ENCODE measurements around the gene EYS.

Gene EYS

DNA sequence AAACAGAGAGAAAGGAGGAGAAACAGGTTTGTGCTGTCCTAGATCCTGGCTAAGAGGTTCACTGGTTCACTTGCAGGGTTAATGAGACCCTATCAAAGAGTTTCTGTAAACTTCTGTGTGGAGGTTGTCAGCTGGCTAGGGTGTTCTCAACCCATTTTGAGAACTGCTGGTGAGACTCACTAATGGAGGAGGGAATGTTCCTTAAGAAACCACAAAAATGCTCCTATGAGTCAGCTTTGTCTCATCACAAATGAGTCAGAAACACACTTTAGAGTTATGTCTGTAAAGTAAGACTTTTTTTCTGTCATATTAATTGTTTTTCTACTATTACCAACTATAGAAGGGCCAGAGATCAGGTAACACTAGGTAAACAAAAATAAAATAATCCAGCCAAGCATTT is 1187.0 kb downstream of the EYS start:
- H2AFZ ChIP-seq: no peak overlapping the region
- H3K4me1 ChIP-seq: no peaks in the 10 kb centered on the region
- no peaks in the 10 kb centered on the region for H3K27me3 ChIP-seq (ENCODE audit: control insufficient read depth, insufficient read depth, low read length)
- H3K4me3 ChIP-seq (ENCODE audit: low read depth, low read length): no peak overlapping the region
- no peaks in the 10 kb centered on the region for H3K79me2 ChIP-seq
- no peak overlapping the region for H3K4me2 ChIP-seq (ENCODE audit: low read length)
- no peak overlapping the region for H3K27ac ChIP-seq
- TF ChIP-seq, protein P1, sequence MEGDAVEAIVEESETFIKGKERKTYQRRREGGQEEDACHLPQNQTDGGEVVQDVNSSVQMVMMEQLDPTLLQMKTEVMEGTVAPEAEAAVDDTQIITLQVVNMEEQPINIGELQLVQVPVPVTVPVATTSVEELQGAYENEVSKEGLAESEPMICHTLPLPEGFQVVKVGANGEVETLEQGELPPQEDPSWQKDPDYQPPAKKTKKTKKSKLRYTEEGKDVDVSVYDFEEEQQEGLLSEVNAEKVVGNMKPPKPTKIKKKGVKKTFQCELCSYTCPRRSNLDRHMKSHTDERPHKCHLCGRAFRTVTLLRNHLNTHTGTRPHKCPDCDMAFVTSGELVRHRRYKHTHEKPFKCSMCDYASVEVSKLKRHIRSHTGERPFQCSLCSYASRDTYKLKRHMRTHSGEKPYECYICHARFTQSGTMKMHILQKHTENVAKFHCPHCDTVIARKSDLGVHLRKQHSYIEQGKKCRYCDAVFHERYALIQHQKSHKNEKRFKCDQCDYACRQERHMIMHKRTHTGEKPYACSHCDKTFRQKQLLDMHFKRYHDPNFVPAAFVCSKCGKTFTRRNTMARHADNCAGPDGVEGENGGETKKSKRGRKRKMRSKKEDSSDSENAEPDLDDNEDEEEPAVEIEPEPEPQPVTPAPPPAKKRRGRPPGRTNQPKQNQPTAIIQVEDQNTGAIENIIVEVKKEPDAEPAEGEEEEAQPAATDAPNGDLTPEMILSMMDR (IDR thresholded peaks at IDR 0.05): no peak
- no peaks in the 10 kb centered on the region for H3K9me3 ChIP-seq (ENCODE audit: control insufficient read depth, low read length)
- H3K36me3 ChIP-seq (ENCODE audit: control insufficient read depth, insufficient read depth, low read length): no peaks in the 10 kb centered on the region
- no peak overlapping the region for H3K9ac ChIP-seq

DNA sequence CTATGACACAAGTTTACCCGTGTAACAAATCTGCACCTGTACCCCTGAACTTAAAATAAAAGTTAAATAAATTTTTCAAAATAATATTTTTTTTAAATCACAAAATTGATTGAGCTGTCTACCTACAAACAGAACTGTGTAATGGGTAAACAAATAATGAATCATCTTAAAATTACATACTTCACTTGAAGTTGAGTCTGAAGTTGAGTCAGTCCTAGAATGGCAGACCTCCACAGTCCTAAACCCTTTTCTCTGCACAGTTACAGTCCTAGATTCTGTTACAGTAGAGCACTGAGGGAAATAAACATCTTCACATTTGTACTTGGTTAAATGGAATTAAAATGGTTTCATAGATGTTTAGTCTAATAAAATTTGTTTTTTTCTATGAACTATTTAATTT is 1190.6 kb downstream of the EYS start:
- no peaks in the 10 kb centered on the region for H3K9me3 ChIP-seq (ENCODE audit: control insufficient read depth, low read length)
- H3K4me2 ChIP-seq (ENCODE audit: low read length): no peak overlapping the region
- H2AFZ ChIP-seq: no peak overlapping the region
- no peaks in the 10 kb centered on the region for H3K27me3 ChIP-seq (ENCODE audit: control insufficient read depth, insufficient read depth, low read length)
- H3K9ac ChIP-seq: no peak overlapping the region
- H3K36me3 ChIP-seq (ENCODE audit: control insufficient read depth, insufficient read depth, low read length): no peaks in the 10 kb centered on the region
- H3K4me1 ChIP-seq: no peaks in the 10 kb centered on the region
- H3K79me2 ChIP-seq: no peaks in the 10 kb centered on the region
- H3K27ac ChIP-seq: no peak overlapping the region
- H3K4me3 ChIP-seq (ENCODE audit: low read depth, low read length): no peak overlapping the region
- TF ChIP-seq, protein P1 (IDR thresholded peaks at IDR 0.05): no peak

DNA sequence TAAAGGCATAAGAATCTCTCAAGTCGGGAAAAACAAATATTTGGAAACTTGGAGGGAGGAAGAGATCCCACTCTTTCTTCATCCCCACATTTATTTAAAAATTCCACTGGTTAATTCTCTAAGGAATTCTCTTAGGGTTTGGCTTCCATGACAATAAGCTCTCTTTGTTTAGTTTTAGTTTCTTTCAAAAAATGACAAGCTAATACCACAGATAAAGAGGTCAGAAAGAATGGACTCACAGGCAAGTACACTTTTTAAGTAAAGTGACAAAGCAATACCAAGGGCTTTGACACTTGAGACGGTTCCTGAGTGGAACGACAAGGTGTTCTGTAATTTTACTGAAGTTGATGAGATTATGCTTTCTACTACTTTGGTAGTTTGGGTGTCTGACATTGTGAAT is 1199.4 kb downstream of the EYS start:
- H3K4me2 ChIP-seq (ENCODE audit: low read length): no peak overlapping the region
- no peaks in the 10 kb centered on the region for H3K27me3 ChIP-seq (ENCODE audit: control insufficient read depth, insufficient read depth, low read length)
- no peaks in the 10 kb centered on the region for H3K4me1 ChIP-seq
- H2AFZ ChIP-seq: no peak overlapping the region
- H3K9me3 ChIP-seq (ENCODE audit: control insufficient read depth, low read length): no peaks in the 10 kb centered on the region
- H3K9ac ChIP-seq: no peak overlapping the region
- H3K27ac ChIP-seq: no peak overlapping the region
- H3K79me2 ChIP-seq: no peaks in the 10 kb centered on the region
- H3K36me3 ChIP-seq (ENCODE audit: control insufficient read depth, insufficient read depth, low read length): no peaks in the 10 kb centered on the region
- TF ChIP-seq, protein P1 (IDR thresholded peaks at IDR 0.05): no peak
- no peak overlapping the region for H3K4me3 ChIP-seq (ENCODE audit: low read depth, low read length)

DNA sequence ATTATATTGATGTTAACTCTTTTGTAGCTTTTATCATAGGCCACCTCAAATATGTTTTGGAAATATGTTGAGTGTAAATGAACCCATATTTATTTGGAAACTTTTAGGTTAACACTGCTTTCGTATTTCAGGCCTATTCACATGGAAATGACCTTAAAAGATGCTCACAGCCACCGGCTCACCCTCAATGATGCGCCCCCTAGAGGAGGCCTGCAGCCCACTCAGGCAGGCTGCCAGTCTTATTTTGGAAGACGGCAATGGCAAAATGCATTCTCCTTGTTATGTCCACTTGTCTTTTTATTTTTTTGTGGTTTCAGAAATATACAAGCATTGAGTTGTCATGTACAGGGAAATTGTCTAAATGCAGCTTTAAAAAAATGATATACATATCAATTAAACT is 1201.7 kb downstream of the EYS start:
- Histone ChIP-seq H3K27ac (no peak overlapping the region), H3K27me3 (ENCODE audit: control insufficient read depth, insufficient read depth, low read length) (no peaks in the 10 kb centered on the region), H3K79me2 (no peaks in the 10 kb centered on the region), H3K4me1 (no peaks in the 10 kb centered on the region), H3K4me2 (ENCODE audit: low read length) (no peak overlapping the region), H3K4me3 (ENCODE audit: low read depth, low read length) (no peak overlapping the region), H3K9ac (no peak overlapping the region), H3K36me3 (ENCODE audit: control insufficient read depth, insufficient read depth, low read length) (no peaks in the 10 kb centered on the region), H2AFZ (no peak overlapping the region), H3K9me3 (ENCODE audit: control insufficient read depth, low read length) (no peaks in the 10 kb centered on the region)
- TF ChIP-seq, protein P1 (IDR thresholded peaks at IDR 0.05): no peak

DNA sequence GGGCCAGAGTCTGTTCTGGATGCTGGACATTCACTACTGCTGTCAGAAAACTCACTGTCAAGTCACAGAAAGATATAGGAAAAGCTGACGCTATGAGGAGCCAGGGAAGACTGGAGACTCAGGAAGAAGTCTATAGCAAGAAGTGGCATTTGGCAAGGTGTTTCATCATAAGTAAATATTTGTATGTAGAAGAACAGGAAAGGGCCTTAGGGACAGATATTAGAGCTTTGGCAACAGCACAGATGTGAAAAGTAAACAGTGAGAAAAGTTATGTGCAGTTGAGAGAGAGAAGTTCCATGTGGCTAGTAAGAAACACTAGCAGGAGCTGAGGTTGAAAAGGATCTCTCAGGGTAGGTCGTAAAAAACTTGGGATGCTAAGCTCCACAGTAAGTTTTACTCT is 1202.5 kb downstream of the EYS start:
- no peak overlapping the region for H2AFZ ChIP-seq
- H3K36me3 ChIP-seq (ENCODE audit: control insufficient read depth, insufficient read depth, low read length): no peaks in the 10 kb centered on the region
- no peak overlapping the region for H3K4me3 ChIP-seq (ENCODE audit: low read depth, low read length)
- TF ChIP-seq, protein P1 (IDR thresholded peaks at IDR 0.05): no peak
- H3K27ac ChIP-seq: no peak overlapping the region
- no peaks in the 10 kb centered on the region for H3K9me3 ChIP-seq (ENCODE audit: control insufficient read depth, low read length)
- no peak overlapping the region for H3K9ac ChIP-seq
- no peak overlapping the region for H3K4me2 ChIP-seq (ENCODE audit: low read length)
- H3K4me1 ChIP-seq: no peaks in the 10 kb centered on the region
- no peaks in the 10 kb centered on the region for H3K79me2 ChIP-seq
- no peaks in the 10 kb centered on the region for H3K27me3 ChIP-seq (ENCODE audit: control insufficient read depth, insufficient read depth, low read length)

Measured in parathyroid adenoma (tissue), 2 donors.